Suppressor macrophage treated with lipopolysaccharide for 4 hours (primary cell): ENCODE results near the gene PTHLH.

Experiments used
- DNase-seq: peaks from one replicate; pipeline ENCODE4 v3.0.0-alpha.2; 2020

The PTHLH gene

DNA sequence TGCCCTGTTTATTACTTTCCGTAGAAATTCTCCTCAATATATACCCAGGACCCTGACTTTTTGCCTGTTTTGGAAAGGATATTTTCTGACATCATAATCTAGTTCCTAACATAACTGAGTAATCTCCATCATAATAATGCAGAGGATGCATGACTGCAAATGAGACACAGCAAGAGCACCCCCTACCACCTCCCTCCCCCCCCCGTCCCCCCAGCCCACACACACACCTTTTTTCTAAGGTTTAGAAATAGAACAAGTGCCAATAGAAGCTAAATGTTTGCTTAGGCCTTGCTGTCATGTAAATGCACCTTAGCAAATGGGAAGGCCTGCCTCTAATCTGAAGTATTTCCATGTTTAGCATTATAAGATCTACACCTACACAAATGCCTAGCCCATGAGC, at the start of gene PTHLH:
Gene PTHLH, minus strand, starts transcription at position 13 of the 400 bp plus-strand sequence. CDS start 3,239 bp downstream, outside the sequence.
- no peak for DNase-seq

DNA sequence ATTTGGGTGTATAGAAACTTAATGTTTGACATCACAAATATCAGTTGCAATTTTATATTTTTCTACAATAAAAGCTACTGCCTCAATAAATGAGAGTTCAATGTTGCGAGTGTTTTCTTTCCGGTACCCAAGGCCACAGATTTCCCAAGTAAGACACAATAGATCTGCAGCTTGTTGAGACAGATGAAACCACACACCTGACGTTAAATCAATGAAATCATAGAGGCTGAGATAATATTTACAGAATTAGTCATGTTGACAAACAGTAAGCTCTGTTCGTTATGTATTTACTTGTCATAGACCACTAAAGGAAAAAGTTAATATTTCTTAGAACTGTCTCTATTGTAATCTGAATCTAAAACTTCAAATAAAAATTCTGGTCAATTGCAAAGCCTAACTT, 49.2 kb upstream of the PTHLH start:
- no peak for DNase-seq

DNA sequence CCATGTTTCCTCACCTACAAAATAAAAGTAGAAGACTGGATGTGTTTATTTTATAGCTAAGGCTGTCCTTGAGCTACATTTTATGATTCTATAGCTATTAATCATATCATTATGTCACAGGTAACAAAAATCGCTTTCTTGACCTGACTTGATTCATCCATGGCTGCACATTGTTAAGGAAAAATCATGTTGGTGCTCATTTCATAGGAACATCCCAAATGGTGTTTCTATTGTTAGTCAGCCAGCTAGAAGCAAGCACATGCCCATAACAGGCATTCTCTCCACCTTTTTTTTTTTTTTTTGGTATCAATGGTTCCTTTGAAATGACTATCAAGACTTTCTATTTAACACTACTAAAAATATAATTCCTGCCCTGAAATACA, 45.3 kb upstream of the PTHLH start:
- DNase-seq, result no peak

DNA sequence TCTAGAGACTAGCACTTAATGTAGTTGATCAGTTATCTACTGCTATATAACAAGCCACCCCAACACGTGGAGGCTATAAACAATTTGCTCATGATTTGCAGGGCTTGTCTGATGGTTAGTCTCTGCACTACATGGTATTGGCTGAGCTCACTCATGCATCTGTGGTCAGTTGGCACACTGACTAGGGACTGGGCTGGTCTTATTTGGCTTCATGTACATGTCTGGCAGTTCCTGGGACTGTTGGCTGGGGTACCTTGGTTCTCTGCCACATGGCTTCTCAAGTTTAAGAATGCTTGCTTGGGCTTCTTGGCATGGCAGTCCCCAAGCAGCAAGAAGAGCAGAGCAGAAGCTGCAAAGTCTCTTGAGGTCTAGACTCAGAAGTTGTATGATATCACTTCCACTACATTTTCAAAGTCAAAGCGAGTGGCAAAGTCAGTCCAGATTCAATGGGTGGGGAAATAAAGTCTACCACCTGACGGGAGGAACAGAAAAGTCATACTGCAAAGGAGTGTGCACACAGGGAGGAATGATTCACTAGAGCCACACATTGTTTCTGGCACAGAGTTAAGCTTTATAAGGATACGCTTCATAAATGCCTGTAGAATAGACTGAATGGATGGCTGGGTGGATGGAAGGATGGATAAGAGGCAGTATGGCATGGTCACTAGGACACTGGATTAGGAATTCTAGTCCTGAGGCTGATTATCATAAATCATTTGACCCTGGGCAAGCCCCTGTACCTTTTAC, 44.8 kb upstream of the PTHLH start:
- no peak for DNase-seq

DNA sequence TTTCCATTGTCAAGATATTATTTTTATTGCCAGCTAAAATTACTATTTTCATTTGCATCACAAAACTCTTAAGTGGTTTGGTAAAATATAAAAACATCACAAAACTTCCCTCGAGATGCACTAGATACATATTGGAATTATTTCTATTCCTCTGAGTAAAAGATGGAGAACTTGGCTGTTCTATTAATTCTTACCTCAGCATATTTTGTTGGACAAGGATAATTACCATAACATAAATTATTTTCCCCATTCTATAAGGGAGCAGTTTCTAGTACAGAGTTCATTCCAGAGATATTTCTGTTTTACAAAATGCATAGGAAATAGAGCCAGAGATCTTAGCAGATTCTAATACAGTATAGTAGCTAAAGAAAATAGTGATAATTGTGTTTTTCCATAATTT, 42.6 kb upstream of the PTHLH start:
- no peak for DNase-seq

DNA sequence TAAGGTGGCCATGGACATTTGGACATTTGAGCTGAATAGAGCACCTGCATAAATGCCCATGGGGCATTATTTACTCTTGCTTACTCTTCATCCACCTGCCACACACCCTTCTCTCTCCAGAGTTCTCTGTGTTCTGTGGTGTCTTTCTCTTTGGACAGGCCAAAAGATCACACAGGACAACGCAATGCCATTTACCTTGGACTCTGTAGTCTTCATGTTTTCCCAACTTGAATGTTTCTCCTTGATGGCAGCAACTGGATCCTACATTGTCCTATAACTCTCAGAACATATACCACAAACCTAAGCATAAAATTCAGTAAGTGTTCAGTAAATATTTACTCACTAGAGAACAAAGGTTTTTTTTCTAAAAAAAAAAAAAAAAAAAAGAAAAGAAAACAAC, 41.7 kb upstream of the PTHLH start:
- no peak for DNase-seq

DNA sequence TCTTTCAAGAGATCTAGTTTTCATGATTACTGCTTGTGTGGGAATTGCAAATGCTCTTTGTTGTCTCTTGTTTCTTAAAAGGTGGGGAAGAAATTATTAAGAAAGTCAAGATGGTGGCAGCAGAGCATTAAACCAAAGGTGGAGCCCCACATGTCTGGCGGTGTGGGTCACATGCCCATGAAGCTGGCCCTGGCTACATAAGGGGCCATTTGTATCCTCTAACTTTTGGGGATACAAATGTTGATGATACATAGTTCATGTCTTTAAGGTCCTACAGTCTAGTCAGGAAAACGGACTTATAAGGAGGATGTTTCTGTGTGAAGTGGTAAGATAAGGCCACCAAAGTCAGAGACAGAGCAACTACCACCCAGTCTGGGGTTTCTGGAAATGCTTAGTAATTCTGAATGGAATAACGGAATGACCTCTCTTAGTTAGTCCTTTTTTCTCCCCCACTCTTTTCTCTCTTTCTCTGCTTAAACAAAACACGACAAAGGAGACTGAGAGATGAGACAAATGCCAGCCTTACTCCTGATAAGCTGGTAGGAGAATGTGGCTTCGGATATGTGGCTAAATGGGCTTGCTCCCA, 39.9 kb upstream of the PTHLH start:
- DNase-seq, result no peak

DNA sequence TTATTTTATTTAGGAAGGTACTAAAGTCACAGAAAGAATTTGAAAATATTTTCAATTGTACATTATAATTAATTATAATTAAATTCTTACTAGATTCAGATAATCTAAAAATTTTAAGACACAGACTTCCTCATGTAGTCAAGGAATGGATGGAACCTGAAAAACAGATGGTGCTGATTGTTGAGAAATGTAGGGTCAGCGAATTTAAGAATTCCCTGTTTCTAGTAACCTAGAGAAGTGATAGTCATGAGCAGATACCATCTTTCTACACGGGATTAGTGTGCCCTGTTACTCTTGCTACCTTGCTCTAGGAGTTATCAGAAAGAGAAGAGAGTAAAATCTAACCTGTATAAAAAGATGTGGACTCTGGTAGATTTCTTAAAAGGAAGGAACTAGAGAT, 37.5 kb upstream of the PTHLH start:
- DNase-seq, result no peak

DNA sequence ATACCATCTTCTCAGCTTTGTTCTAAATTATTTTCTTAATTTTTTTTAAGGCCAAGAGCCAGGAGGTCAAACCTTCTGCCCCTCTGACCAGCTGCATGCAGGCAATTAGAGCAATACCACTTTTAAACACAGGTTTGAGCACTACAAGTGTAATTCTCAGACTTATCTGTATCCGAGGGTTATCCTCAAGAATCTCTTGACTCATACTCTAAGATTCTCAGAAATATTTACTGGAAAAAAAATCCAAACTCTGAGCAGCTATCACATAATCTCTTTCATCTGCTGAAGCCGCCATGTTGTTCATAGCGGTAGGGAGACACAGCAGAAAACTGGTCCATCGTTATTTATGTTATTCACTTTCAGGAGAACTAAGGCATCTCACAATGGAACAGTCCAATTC, 27.4 kb upstream of the PTHLH start:
- DNase-seq, result no peak

DNA sequence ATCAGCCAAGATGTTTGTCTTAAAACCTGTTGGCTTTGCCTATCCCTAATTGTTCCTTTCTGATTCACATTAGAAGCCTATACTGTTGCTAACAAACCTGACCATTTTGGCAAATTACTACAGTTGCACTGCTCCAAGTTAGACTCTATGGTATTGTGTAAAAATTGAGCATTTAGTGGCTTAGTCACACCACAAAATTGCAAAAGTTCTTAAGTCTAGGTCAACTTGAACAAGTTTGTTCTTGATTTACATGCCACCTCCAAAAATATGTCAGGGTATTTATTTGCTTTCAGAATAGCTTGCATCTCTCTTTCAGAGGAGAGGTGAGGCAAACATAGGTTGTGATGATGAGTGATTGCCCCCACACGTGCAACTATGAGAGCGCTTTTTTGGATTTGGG, 27.0 kb upstream of the PTHLH start:
- no peak for DNase-seq

DNA sequence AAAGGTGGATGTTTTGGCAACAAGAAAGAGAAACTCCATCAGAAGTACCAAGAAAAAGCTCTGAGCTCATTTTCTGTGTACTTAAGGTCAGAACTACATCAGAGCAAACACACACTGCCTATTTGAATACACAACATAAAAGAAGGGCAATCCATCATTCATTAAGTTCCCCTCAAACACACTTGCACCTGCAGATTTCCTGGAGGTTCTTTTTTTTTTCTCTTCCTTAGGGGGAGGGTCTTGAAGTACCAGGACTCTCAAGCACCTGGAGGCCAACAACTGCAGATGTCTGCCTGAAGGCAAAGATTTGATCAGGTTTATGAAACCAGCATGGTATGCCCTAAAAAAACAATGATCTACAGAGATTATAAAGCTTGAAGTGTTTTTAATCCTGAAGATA, 26.1 kb upstream of the PTHLH start:
- no peak for DNase-seq

DNA sequence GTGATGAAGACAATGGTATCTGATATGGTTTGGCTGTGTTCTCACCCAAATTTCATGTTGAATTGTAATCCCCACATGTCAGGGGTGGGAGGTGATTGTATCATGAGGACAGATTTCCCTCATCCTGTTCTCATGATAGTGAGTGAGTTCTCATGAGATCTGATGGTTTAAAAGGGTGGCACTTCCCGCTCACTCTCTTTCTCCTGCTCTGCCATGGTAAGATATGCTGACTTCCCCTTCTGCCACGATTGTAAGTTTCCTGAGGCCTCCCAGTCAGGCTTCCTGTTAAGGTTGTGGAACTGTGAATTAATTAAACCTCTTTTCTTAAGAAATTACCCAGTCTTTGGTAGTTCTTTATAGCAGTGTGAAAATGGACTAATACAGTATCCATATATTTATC, 25.6 kb upstream of the PTHLH start:
- DNase-seq, result no peak

DNA sequence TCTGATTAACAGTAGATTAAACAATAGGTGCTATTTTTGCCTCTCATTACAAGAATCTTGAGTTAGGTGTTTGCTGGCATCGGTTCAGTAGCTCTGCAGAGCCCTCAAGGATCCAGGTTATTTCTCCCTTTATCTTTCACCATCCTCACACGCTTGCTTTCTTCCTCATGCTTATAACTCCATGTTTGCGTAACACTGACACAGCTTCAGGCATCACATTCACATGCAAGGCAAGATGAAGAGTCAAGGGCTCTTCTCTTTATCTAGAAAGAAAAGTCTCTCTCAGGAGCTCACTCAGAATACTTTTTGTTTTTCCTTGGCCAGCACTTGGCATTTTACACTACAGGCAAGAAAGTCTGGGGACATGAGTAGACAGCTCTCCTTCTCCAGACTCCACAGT, 24.2 kb upstream of the PTHLH start:
- DNase-seq, result no peak

DNA sequence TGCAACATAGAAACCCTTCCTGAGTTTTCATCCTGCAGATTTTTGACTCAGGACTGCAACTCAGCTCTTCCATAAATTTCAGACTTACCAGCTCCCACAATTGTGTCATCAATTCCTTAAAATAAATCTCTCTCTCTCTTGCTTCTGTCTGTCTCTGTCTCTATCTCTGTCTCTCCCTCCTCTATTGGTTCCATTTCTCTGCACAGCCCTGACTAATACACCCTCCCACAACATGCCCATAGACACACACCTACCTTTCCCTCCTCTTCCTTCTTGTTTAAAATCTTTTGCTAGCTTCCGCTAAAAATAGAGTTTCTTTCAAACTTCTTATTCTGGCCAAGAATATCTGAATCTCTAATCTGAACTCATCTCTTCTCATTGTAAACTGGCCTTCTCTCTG, 22.9 kb upstream of the PTHLH start:
- no peak for DNase-seq

DNA sequence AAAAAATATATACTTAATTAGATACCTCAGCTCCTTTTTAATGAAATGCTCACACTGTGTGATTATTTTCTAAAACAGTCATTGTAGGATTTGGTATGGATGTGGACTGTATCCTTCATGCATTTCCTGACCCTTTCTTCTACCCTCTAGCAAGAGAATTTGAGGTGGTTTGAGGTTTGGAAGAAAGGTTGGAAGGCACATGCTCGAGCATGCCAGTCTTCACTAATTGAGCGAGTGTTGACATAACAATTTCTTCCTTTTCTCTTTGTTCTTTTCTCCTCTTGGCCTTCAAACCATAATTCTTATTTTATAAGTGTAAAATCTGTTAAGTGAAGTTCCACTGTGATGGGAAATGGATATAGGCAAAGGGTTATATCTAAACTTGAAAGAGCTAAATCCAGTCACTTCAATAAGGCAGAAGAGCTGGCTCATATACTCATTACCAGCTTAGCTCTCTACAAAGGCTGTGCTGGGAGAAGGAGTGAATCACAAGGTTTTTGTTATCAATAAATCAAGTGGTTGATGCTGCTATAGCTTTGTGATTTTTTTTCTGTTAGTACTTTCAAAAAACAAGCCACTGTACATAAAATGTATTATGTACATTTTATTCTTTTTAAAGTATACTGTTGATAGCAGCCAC, 16.2 kb upstream of the PTHLH start:
- DNase-seq, result no peak

DNA sequence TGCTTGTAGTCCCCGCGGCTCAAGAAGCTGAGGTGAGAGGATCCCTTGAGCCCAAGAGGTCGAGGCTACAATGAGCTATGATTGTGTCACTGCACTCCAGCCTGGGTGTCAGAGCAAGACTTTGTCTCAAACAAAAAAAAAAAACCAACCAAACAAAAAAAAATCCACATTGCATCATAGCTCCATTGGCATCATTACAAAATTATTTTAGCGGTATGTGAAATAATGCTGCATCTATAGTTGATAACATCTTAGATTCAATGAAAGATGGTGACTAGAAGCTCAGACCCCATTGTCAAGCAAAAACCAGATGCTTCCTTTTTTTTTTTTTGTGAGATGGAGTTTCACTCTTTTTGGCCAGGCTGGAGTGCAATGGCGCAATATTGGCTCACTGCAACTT, 14.8 kb upstream of the PTHLH start:
- no peak for DNase-seq

DNA sequence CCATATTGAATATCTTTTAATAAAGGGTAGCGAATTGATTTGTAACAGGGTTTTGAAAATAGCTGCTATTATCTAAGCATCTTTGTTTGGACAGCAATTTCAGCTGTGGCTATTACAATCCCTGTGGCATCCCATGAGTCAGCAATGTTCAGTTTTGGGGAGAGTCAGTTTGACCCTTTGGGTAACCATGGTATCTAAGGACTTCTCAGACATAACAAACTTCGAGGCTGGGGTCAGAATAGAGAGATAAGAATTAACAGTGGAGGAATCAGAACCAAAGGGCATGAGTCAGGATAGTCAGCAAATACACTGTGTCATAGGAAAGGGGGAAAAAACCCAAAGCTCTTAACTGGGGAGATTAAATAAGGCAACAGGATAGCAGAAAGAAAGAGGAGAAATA, 11.7 kb upstream of the PTHLH start:
- no peak for DNase-seq

DNA sequence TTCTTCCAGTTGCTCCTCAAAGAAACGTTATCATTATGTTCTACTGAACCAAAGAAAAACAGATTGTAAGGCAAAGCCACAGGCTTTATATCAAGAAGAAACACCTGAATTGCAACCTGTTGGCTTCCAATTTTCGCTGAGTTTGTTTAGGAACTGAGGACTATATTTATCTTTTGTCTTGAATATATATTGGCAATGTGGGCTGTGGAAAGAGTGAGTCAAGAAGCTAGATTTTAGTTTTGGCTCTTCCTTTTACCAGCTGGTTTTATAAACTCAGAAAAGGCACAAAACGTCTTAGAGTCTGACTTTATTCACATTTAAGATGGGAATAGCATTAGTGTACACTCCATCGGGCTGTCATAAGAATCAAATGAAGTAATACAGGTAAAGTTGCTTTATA, 10.4 kb upstream of the PTHLH start:
- no peak for DNase-seq

DNA sequence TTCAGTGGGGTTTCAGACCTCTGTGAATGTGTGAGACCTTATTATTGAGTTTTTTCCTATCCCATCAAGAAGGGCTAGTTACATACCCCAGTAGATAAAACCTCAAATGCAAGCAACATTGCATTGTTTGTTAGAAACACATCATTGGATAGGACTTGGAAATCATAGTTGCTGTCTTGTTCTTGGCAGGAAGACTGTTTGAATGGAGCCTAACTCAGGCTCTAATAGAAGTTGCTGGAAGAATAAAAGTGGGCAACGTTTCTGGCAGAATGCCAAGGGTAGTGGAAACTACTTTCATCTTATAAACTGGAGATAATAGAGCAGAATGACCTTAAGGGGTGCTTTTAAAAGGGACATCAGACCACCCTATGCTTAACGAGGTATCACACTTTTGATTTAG, 9.9 kb upstream of the PTHLH start:
- no peak for DNase-seq

DNA sequence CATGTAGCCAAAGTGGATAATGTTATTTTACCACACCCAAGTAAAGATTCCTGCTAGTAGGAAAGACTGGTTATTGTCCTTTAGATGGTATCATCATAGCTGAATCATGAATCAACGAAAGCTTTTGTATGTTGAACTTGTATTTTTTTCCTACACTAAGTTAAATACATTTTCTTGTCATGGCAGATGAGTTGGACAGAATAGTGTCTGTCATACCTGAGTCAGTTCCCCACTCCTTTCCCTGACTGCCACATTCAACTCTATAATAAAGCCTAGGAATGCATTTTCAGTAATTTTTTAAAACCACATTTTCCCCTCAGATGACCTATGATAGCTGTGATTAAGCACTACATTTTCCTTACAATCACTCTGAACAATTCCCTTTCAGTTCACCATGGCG, 9.3 kb upstream of the PTHLH start:
- DNase-seq, result no peak

DNA sequence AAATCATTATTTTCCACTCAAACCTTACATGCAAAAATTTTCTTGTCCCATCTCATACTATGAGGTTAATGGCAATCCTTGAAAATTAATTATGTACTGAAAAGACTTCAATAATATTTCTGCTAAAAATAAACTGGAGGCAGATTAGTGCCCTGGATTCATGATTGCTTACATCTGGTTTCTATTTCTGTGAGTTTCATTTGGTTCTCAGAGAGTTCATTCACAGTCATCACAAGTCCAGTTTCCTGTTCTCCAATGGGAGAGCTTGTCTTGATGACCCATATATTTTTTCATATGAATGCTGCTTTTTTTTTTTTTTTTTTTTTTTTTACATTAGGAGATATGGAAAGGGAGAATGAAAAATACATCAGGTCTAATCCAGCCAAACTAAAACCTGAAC, 6.6 kb upstream of the PTHLH start:
- DNase-seq, result no peak

DNA sequence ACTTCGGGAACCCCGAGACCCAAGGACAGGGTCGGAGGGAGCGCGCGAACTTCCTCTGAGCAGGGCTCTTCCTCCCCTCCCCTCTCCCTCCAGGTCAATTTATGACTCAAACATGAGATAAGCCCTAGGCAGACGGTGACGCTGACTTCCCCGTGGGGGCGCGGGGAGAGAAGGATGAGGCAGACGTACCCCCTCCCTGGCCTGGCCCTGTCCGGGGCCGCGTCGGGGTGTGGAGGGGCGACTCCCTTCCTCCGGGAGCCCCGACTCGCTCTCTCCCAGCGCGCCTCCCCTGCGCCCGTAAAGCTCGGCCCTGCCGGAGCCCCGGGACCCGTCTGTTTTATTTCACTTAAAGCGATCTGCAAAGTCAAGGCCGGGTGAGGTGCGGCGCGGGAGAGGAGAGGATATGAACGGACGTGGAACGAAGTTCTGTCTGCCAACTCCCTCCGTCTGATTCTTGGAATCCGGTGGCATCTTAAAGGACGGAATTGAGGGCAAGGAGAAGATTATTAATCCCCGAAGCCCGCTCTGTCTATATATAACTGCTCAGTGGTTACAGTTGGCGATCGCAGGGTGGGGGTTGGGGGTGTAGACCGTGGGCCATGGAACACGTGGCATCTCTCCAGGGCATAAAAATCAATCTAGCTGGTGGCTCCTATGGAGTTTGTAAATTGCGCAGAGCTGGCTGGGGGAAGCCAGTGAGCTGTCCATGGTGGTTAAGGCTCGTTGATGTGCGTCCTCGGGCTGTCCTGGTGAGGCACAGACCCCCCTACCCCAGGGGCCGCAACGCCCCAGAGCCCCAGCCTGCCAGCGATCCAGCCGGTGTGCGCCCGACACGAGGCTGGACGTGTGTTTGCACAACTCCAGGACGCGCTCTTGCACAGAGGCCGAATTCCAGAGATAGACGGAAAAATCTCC, 2.9 kb upstream of the PTHLH start:
- no peak for DNase-seq

DNA sequence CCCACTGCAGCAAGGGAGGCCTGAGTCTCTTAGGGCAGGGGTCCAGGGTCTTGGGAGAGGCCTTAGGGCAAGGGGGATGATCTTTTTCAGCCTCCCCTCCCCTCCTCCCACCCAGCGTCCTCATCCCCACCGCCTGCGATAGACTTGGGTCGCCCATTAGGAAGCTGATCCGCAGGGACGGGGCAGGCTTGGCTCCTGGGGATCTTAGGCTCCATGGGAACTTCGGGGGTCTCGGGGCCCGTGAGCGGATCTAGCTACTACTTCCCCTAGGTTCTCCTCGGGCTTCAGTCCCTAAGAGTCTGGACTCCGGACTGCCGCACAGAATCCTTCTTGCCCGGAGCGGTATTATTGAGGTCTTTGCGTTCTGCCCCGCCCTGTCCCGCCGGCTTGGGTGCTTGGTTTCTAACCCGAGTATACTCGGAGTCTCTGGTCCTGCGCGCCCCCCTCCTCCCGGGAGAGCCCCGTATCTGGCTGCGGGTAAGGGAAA, 2.2 kb upstream of the PTHLH start:
- no peak for DNase-seq
